Stimulated activated naive CD4-positive, alpha-beta T cell treated with Interleukin-2 at 50 U/mL for 16 hours (primary cell): ENCODE measurements around the gene PPIE.
"Not testable (repeated sequence)": the region's sequence is repeated elsewhere in the genome, so short reads cannot be mapped to it uniquely, and the experiment has no call there.

ENCODE experiments used
- DNase-seq: peaks from one replicate; lab custom pipeline; 2025; lab: John Stamatoyannopoulos, UW

The PPIE gene

GRCh38 chr1:39758556-39759435 is 20.1 kb downstream of the PPIE start:
- DNase-seq, result no peak

- DNase-seq, result no peak
These were observed 20.7 kb downstream of the PPIE start for GRCh38 chr1:39759436-39759726.

- no peak for DNase-seq
These were observed 21.7 kb downstream of the PPIE start for GRCh38 chr1:39760074-39761008.

GRCh38 chr1:39761016-39761415 is 22.3 kb downstream of the PPIE start:
- no peak for DNase-seq

- no peak for DNase-seq
These were observed 23.0 kb downstream of the PPIE start for GRCh38 chr1:39761557-39762260.

GRCh38 chr1:39762550-39763540 is 24.2 kb downstream of the PPIE start:
- DNase-seq, result no peak

GRCh38 chr1:39763619-39764374 is 25.1 kb downstream of the PPIE start:
- not testable (repeated sequence) for DNase-seq

- not testable (repeated sequence) for DNase-seq
These were observed 25.8 kb downstream of the PPIE start for GRCh38 chr1:39764512-39764911.

GRCh38 chr1:39766466-39766865 is 27.8 kb downstream of the PPIE start:
- DNase-seq, result not testable (repeated sequence)

- DNase-seq, result not testable (repeated sequence)
These were observed 30.8 kb downstream of the PPIE start for GRCh38 chr1:39769502-39769901.

GRCh38 chr1:39770100-39771021 is 31.7 kb downstream of the PPIE start:
- peak; percentile 7 for DNase-seq

GRCh38 chr1:39771022-39771532 is 32.4 kb downstream of the PPIE start, which contains the start of gene OXCT2:
Gene OXCT2, minus strand, starts transcription at chr1:39771348. Its CDS starts 93 bp downstream, at chr1:39771255.
- DNase-seq, result not testable (repeated sequence)

GRCh38 chr1:39773369-39773979 is 34.8 kb downstream of the PPIE start:
- DNase-seq, result not testable (repeated sequence)

- DNase-seq, result not testable (repeated sequence)
These were observed 36.5 kb downstream of the PPIE start for GRCh38 chr1:39775141-39775540.

GRCh38 chr1:39775676-39776399 is 37.2 kb downstream of the PPIE start:
- DNase-seq, result not testable (repeated sequence)

GRCh38 chr1:39776400-39776713 is 37.7 kb downstream of the PPIE start:
- DNase-seq, result no peak

- no peak for DNase-seq
These were observed 38.2 kb downstream of the PPIE start for GRCh38 chr1:39776886-39777285.

GRCh38 chr1:39777306-39777705 is 38.6 kb downstream of the PPIE start:
- DNase-seq, result no peak
